BE2C (cell line): ENCODE results near the gene HS6ST3.

Experiments
- DNase-seq: peaks from one replicate; pipeline ENCODE4 v3.0.0-alpha.2; 2020
- H3K27me3 ChIP-seq: fragments of 250-450 bp; sonication (Bioruptor Pico); 2 replicates; pipeline ENCODE4 v1.5.1; 2020; ENCODE audit warnings: mild to moderate bottlenecking
- H3K36me3 ChIP-seq: fragments of 250-450 bp; sonication (Bioruptor Pico); 2 replicates; pipeline ENCODE4 v1.5.1; 2020; ENCODE audit warnings: mild to moderate bottlenecking
- H3K4me1 ChIP-seq: fragments of 250-450 bp; sonication (Bioruptor Pico); 2 replicates; pipeline ENCODE4 v1.5.1; 2020
- H3K4me3 ChIP-seq: 2 replicates; pipeline ENCODE4 v1.5.1; 2011; ENCODE audit warnings: low read depth, low read length
- H3K9me3 ChIP-seq: fragments of 250-450 bp; sonication (Bioruptor Pico); 2 replicates; pipeline ENCODE4 v1.5.1; 2020
- TF ChIP-seq, protein P1 (sequence below): IDR thresholded peaks from 2 replicates; pipeline ENCODE4 v1.5.1; 2012; ENCODE audit warnings: mild to moderate bottlenecking, low read depth, low read length

HS6ST3 gene

DNA sequence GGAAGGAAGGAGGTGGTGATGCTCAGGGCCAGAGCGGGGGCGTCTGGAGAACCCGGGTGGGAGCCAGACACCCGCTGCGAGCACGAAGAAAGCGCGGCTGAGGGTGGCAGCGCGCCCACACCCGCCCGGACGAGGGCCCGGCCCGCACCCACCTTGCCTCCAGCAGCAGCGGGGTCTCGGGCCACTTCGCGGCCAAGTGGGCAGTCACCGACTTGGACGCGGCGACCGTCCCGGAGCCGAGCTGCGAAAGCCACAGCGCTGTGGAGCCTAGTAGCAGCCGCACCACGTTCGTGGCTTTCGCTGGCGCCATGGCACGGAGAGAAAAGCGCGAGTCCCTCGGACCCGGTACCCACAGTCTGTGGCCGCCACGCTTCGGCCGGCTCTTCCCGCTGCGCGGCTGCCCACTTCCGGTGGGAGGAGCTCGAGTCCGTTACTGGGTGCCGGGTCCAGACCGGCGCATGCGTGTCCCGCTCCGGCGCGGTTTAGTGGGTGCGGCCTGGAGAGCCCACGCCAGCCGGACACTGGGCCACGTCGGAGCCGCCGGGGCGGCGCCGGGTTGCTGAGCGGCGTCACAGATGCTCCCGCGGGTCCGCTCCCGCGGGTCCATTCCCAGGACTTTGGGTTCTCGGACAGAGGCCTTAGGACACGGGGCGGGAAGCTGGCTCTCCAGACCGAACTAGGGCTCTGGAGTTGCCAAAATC lies 36.8 kb upstream of the HS6ST3 start, which contains the start of gene UGGT2:
Gene UGGT2, minus strand, starts transcription at position 399 of the 701 bp plus-strand sequence. Its CDS starts 89 bp downstream, at position 310.
- TF ChIP-seq, protein P1, sequence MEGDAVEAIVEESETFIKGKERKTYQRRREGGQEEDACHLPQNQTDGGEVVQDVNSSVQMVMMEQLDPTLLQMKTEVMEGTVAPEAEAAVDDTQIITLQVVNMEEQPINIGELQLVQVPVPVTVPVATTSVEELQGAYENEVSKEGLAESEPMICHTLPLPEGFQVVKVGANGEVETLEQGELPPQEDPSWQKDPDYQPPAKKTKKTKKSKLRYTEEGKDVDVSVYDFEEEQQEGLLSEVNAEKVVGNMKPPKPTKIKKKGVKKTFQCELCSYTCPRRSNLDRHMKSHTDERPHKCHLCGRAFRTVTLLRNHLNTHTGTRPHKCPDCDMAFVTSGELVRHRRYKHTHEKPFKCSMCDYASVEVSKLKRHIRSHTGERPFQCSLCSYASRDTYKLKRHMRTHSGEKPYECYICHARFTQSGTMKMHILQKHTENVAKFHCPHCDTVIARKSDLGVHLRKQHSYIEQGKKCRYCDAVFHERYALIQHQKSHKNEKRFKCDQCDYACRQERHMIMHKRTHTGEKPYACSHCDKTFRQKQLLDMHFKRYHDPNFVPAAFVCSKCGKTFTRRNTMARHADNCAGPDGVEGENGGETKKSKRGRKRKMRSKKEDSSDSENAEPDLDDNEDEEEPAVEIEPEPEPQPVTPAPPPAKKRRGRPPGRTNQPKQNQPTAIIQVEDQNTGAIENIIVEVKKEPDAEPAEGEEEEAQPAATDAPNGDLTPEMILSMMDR, result no peak
- no peaks in the 10 kb centered on the region for H3K36me3 ChIP-seq
- H3K27me3 ChIP-seq, result no peaks in the 10 kb centered on the region
- H3K9me3 ChIP-seq, result no peaks in the 10 kb centered on the region
- peak within 1 kb of the TSS; percentile 61 for H3K4me3 ChIP-seq
- DNase-seq, result peak; percentile 97
- H3K4me1 ChIP-seq, result no peaks in the 10 kb centered on the region

DNA sequence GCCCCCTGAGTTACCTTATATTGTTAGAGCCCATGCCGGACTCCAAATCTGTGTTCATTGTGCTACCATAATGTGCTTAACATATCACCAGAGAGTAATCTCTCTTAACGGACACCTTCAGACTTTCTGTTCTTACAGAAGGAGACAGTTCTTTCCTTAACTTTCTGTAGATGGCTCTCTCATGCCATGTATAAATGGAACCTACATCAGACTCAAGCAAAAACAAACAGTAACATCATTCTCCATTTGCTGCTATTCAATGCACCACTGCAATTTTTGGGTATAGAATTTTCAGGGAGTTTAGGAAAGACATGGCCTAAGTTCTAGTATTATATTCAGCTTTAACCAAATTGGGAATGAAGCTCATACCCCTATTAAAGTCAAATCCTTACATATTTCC lies 24.1 kb upstream of the HS6ST3 start:
- Histone ChIP-seq H3K4me3 (no peak overlapping the region), H3K36me3 (no peaks in the 10 kb centered on the region), H3K27me3 (no peaks in the 10 kb centered on the region), H3K4me1 (no peaks in the 10 kb centered on the region), H3K9me3 (no peaks in the 10 kb centered on the region)
- TF ChIP-seq, protein P1, result peak; percentile 25; the same call in 1 of the 2 replicates
- no peak for DNase-seq

DNA sequence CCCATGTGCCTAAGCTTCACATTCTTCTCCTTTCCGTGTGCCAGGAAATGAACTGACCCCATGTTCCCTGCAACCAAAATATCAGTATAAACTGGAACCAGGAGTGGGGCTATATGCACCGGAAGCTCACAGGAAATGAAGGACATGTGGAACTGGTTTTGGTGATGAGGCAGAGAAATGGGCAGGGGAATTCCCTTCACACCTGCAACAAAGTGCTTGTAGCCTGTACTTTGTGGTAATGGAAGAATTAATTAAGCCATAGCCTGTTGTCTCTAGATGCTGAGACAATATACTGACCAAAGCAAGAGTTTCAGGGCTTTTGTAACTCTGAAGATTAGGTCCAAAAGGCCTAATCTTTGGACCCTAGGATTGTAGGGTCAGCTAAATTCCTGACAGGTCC lies 21.2 kb upstream of the HS6ST3 start:
- H3K4me3 ChIP-seq, result no peak overlapping the region
- no peaks in the 10 kb centered on the region for H3K36me3 ChIP-seq
- H3K9me3 ChIP-seq, result no peaks in the 10 kb centered on the region
- DNase-seq, result no peak
- no peaks in the 10 kb centered on the region for H3K4me1 ChIP-seq
- TF ChIP-seq, protein P1, result no peak
- H3K27me3 ChIP-seq, result no peaks in the 10 kb centered on the region; the same call in 1 of the 2 replicates

DNA sequence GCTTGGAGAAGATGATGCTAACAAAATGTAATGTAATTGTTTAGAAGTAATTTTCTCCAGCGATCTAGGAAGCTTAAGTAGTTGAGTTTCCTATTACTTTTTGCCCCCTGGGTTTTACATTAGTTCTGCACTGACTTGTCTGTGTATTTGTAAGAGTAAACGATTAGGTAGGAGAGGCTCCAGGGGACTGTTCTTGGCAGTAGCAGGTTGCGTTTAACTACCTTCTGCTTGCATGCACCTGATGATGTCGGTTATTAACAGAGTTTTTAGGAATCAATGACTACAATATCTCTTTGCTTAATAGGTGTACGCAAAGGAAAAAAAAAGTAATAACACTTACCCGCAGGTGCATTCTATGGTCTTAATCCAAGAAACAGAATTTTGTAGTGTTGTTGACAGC lies 18.4 kb upstream of the HS6ST3 start:
- no peak overlapping the region for H3K4me3 ChIP-seq
- no peaks in the 10 kb centered on the region for H3K4me1 ChIP-seq
- no peaks in the 10 kb centered on the region; the same call in 1 of the 2 replicates for H3K27me3 ChIP-seq
- TF ChIP-seq, protein P1, result no peak
- H3K9me3 ChIP-seq, result no peaks in the 10 kb centered on the region
- no peak for DNase-seq
- no peaks in the 10 kb centered on the region for H3K36me3 ChIP-seq

DNA sequence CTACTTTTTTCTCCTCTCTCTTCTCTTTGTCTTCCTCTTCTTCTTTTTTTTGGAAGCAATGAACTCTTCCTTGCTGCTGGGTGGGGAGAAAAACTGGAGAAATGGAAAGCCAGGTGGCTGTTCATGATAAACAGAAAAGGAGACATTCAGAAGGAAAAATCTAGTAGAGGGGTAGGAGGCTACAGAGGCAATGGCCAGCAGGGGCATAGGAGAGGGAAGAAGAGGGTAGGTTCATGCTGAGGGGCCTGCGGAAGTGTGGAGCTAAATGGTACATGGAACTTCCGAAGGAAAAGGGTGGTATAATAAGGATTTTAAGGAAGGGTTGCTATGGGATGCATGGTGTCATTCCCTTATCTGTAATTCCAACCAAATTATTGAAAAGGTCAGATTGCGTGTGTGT lies 17.5 kb upstream of the HS6ST3 start:
- H3K4me1 ChIP-seq, result no peaks in the 10 kb centered on the region
- no peak for DNase-seq
- TF ChIP-seq, protein P1, result peak; percentile 32
- H3K27me3 ChIP-seq, result no peaks in the 10 kb centered on the region; the same call in 1 of the 2 replicates
- H3K9me3 ChIP-seq, result no peaks in the 10 kb centered on the region
- H3K36me3 ChIP-seq, result no peaks in the 10 kb centered on the region
- no peak overlapping the region for H3K4me3 ChIP-seq

DNA sequence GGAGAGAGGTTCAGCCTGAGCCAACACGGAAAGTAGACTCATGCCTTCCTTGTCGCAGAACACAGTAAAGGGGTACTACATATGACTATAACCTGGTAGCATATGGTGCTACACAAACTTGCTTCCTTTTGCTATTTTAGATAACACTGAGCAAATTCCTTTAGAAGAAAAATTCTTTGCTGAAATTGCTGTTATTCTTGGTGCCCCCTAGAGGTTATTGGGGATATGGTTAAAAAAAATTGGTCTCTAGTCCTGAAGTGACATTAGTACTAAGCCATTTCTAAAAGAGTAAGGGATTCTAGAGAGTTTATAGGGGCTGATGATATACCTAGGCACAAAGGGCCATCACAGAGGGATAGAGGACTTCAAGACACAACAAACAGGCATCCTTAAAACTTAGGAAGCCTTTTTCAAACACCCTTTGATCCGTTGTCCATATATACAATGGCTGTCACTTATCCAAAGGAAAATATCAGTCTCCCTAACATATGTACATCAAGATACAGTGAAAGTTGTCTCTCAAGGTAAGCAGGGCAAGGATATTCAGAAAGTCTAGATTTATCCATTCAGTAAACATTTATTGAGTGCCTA lies 13.9 kb upstream of the HS6ST3 start:
- Histone ChIP-seq H3K36me3 (no peaks in the 10 kb centered on the region), H3K4me3 (no peak overlapping the region), H3K4me1 (no peaks in the 10 kb centered on the region), H3K9me3 (no peaks in the 10 kb centered on the region), H3K27me3 (no peaks in the 10 kb centered on the region; the same call in 1 of the 2 replicates)
- TF ChIP-seq, protein P1, result peak; percentile 71
- no peak for DNase-seq
